K562 (cell line): ENCODE data around the gene GNG3. TPM values are rescaled to one million over a fixed set of nuclear protein-coding genes. Genes with fewer than 3 reads are reported as not detected.
A peak's percentile ranks its signal among the peaks of the same experiment; 100 is the strongest.
"Not testable (repeated sequence)": the region's sequence is repeated elsewhere in the genome, so short reads cannot be mapped to it uniquely, and the experiment has no call there.

Source experiments
- ATAC-seq: fragments of 200-7000 bp; cut with Tn5 transposase; 3 replicates; pipeline ENCODE4 v1.9.1; 2020; ENCODE audit warnings: moderate library complexity
- BruUV-seq: library from RNA; stranded (reverse); fragments of 400-500 nt; replicated peaks from 2 replicates; lab custom pipeline; 2021; lab: Mats Ljungman, UMichigan
- CTCF ChIA-PET: fragments of 300-600 bp; formaldehyde crosslinking; extraction: SDS; loops from one replicate; lab custom pipeline; 2021; ENCODE audit warnings: low intra/inter-chr PET ratio; lab: Yijun Ruan, JAX
- POLR2A ChIA-PET: fragments of 300-600, 350-650 bp; sonication (Branson Sonifier 250); formaldehyde crosslinking; extraction: SDS; loops from one replicate; lab custom pipeline; 2021; ENCODE audit warnings: antibody characterized with exemption, inconsistent platforms; lab: Yijun Ruan, JAX
- DNase-seq, 4 experiments: peaks; one replicate each; pipeline versions ENCODE4 v3.0.0 to v3.0.0-alpha.2; 2011 to 2018; ENCODE audit warnings: low spot score in 3 of 4, mixed read lengths in 3 of 4; ENCODE audit errors: extremely low read depth in 1 of 4
- FAIRE-seq: peaks from 2 replicates; lab custom pipeline; 2011; peaks lifted over from hg19 to GRCh38; lab: Jason Lieb, UNC
- H2AFZ ChIP-seq: 2 replicates; pipeline ENCODE4 v1.6.0; 2011; ENCODE audit warnings: low read depth, low read length, control low read depth, inconsistent platforms
- H3K27ac ChIP-seq: fragments of 200-600 bp; 3 replicates; pipeline ENCODE4 v1.8.0; 2011; ENCODE audit warnings: low read depth, mild to moderate bottlenecking, control low read depth, inconsistent platforms, low read length, moderate library complexity, mixed read lengths; ENCODE audit errors: extremely low read depth
- H3K27me3 ChIP-seq, 2 experiments: fragments of 300-600 bp in 1 of 2; 2 replicates in 1 of 2; 3 replicates in 1 of 2; pipeline versions ENCODE4 v1.6.0 to v1.8.0; 2011; ENCODE audit warnings: inconsistent platforms in 2 of 2, low read length in 2 of 2, mild to moderate bottlenecking in 1 of 2, mixed read lengths in 1 of 2, moderate library complexity in 1 of 2; ENCODE audit not compliant: control insufficient read depth in 2 of 2, insufficient read depth in 2 of 2
- H3K36me3 ChIP-seq: fragments of 300-600 bp; 3 replicates; pipeline ENCODE4 v1.8.0; 2011; ENCODE audit warnings: mild to moderate bottlenecking, low read length, inconsistent platforms; ENCODE audit not compliant: control insufficient read depth, insufficient read depth
- H3K4me1 ChIP-seq, 2 experiments: fragments of 200-600 bp in 1 of 2; replicated peaks in 1 of 2; 2 replicates in 1 of 2; 3 replicates in 1 of 2; pipeline versions ENCODE4 v1.5.1 to v1.8.0; 2011; ENCODE audit warnings: inconsistent platforms in 2 of 2, low read length in 2 of 2, mild to moderate bottlenecking in 1 of 2, mixed read lengths in 1 of 2, moderate library complexity in 1 of 2; ENCODE audit not compliant: control insufficient read depth in 2 of 2, insufficient read depth in 2 of 2
- H3K4me2 ChIP-seq: 2 replicates; pipeline ENCODE4 v1.6.1; 2011; ENCODE audit warnings: low read length, control low read depth, inconsistent platforms, mixed read lengths; ENCODE audit not compliant: insufficient read depth
- H3K4me3 ChIP-seq: fragments of 200-600 bp; sonication (generic), shearing (Covaris generic); 2 replicates; pipeline ENCODE4 v1.5.1; 2016; ENCODE audit warnings: control low read depth, inconsistent platforms
- H3K79me2 ChIP-seq: fragments of 200-600 bp; 3 replicates; pipeline ENCODE4 v1.8.0; 2011; ENCODE audit warnings: low read length, inconsistent platforms; ENCODE audit not compliant: control insufficient read depth, insufficient read depth
- H3K9ac ChIP-seq, 2 experiments: 2 replicates each; pipeline versions ENCODE4 v1.6.0 to v1.6.1; 2011; ENCODE audit warnings: low read depth in 2 of 2, low read length in 2 of 2, control low read depth in 1 of 2, inconsistent platforms in 1 of 2, mild to moderate bottlenecking in 1 of 2, mixed read lengths in 1 of 2; ENCODE audit not compliant: insufficient read depth in 1 of 2
- H3K9me1 ChIP-seq: one replicate; pipeline ENCODE4 v1.6.0; 2011; ENCODE audit warnings: inconsistent platforms, mild to moderate bottlenecking, low read length, moderate library complexity; ENCODE audit not compliant: control insufficient read depth, insufficient read depth
- H3K9me3 ChIP-seq: replicated peaks from 2 replicates; pipeline ENCODE4 v1.5.1; 2011; ENCODE audit warnings: low read depth, low read length, inconsistent platforms; ENCODE audit not compliant: control insufficient read depth, insufficient read depth
- H4K20me1 ChIP-seq: replicated peaks from 2 replicates; pipeline ENCODE4 v1.6.1; 2011; ENCODE audit warnings: low read length, inconsistent platforms, mixed read lengths; ENCODE audit not compliant: control insufficient read depth, insufficient read depth
- ADNP ChIP-seq: fragments of 200-800 bp; sonication (Bioruptor generic); IDR thresholded peaks from 2 replicates; pipeline ENCODE4 v1.6.1; 2016; ENCODE audit warnings: missing genetic modification characterization, missing compliant biosample characterization
- ARID2 ChIP-seq: fragments of 450-650 bp; IDR thresholded peaks from 2 replicates; pipeline ENCODE4 v1.6.1; 2017; ENCODE audit warnings: antibody characterized with exemption, mild to moderate bottlenecking
- ATF7 ChIP-seq: fragments of 450-650 bp; IDR thresholded peaks from 2 replicates; pipeline ENCODE4 v1.7.1; 2014; ENCODE audit warnings: mild to moderate bottlenecking, moderate library complexity
- RBM14 ChIP-seq: fragments of 200-400 bp; formaldehyde crosslinking; IDR thresholded peaks from 2 replicates; pipeline ENCODE4 v1.6.1; 2018; ENCODE audit warnings: low read depth, mild to moderate bottlenecking, low read length, moderate library complexity, borderline replicate concordance; ENCODE audit not compliant: insufficient read depth
- RUNX1 ChIP-seq: sonication (generic); IDR thresholded peaks from 2 replicates; pipeline ENCODE4 v1.6.1; 2016; ENCODE audit warnings: antibody characterized with exemption, low read depth
- YY1 ChIP-seq, 3 experiments: IDR thresholded peaks; 2 replicates each; pipeline ENCODE4 v1.6.1; 2011; ENCODE audit warnings: low read length in 2 of 3, mild to moderate bottlenecking in 2 of 3, moderate library complexity in 2 of 3, borderline replicate concordance in 1 of 3, control low read depth in 1 of 3, low read depth in 1 of 3; ENCODE audit not compliant: insufficient read depth in 3 of 3, insufficient replicate concordance in 2 of 3, control insufficient read depth in 1 of 3, insufficient read length in 1 of 3; ENCODE audit errors: extremely low read depth in 1 of 3
- ZBTB17 ChIP-seq: fragments of 450-650 bp; formaldehyde crosslinking; IDR thresholded peaks from 2 replicates; pipeline ENCODE4 v1.4.0; 2020; ENCODE audit warnings: mild to moderate bottlenecking
- WGBS: fragments of 100-300 bp; shearing (Covaris generic); methylation state at CpG from one replicate; pipeline ENCODE4 v1.1.6; 2016; ENCODE audit warnings: low coverage, mixed read lengths; ENCODE audit not compliant: insufficient coverage; ENCODE audit errors: missing lambda C conversion rate; 5-methylcytosine and 5-hydroxymethylcytosine counted together
- in situ Hi-C: fragments of 300-500 bp; cut with MboI; formaldehyde crosslinking; loops from 4 replicates; pipeline ENCODE4 v1.15.0; 2018; ENCODE audit warnings: inconsistent platforms, mixed read lengths
- intact Hi-C: fragments of 100-400 bp; cut with micrococcal nuclease; formaldehyde crosslinking; loops from 2 replicates; pipeline ENCODE4 v1.14.2; 2022
- polyA plus RNA-seq, 8 experiments: library from polyadenylated mRNA; depleted of rRNA in 4 of 8; stranded (reverse) in 5 of 8; unstranded in 3 of 8; fragments of >200 nt; fragmentation: Nextera tagmentation in 2 of 8; fragmentation: Illumina TruSeq in 1 of 8; extraction: Ambion mirVana in 2 of 8; extraction: Trizol in 1 of 8; gene quantifications; 2 replicates each; pipeline versions ENCODE4 v1.2.1 to v1.2.3, GENCODE V29; 2011 to 2014; ENCODE audit warnings: inconsistent platforms in 1 of 8, missing spikeins in 1 of 8
- total RNA-seq, 7 experiments: library from RNA; depleted of rRNA in 6 of 7; stranded (reverse); fragments of >200 nt in 6 of 7; fragmentation: Illumina TruSeq in 2 of 7; extraction: Trizol in 2 of 7; gene quantifications; 2 replicates each; pipeline versions ENCODE4 v1.2.1 to v1.2.3, GENCODE V29; 2011 to 2021; ENCODE audit warnings: low replicate concordance in 1 of 7
- TF ChIP-seq, protein P1 (sequence below): fragments of 450-650 bp; IDR thresholded peaks from 2 replicates; pipeline ENCODE4 v1.6.1; 2018; ENCODE audit not compliant: partially characterized antibody

The GNG3 gene
- total and polyA plus RNA-seq, 9 of the 15 experiments (the other 6 are each of a cell fraction or from before 2014, with no cell fraction given): 0.07 TPM; not detected in 8

DNA sequence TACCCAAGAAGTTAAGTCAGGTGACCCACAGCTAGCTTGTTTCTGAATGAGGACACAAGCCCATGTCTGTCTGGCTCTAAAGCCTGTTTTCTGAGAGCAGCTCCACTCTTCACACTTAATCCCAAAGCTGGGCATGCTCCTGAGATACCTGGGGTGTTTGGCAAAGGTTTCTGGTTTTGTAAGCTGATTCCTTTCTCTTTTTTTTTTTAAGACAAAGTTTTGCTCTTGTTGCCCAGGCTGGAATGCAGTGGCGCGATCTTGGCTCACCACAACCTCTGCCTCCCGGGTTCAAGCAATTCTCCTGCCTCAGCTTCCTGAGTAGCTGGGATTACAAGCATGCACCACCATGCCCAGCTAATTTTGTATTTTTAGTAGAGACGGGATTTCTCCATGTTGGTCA is 13.9 kb upstream of the GNG3 start:
- H3K36me3 ChIP-seq: peaks cover 42% of the 10 kb centered on the region
- DNase-seq, H4K20me1 ChIP-seq, ATAC-seq, H3K4me1 ChIP-seq, H3K27ac ChIP-seq, H3K27me3 ChIP-seq, FAIRE-seq, H3K9ac ChIP-seq, H3K79me2 ChIP-seq, H3K4me3 ChIP-seq, H3K9me3 ChIP-seq, BruUV-seq, H3K9me1 ChIP-seq, CTCF ChIA-PET, H3K4me2 ChIP-seq, H2AFZ ChIP-seq: not testable (repeated sequence)
- in situ Hi-C loops: loop anchor here (5.0 kb wide), 1 partner anchor 301 kb away; no protein-coding TSS in a partner anchor
- 88% methylated on average over 1 of the region's 4 CpGs for WGBS
- intact Hi-C loops: loop anchor here (5.0 kb wide), 2 partner anchors 81 to 101 kb away; partner anchors contain the start of genes EML3, ROM1 and TUT1
- POLR2A ChIA-PET: interaction anchor here (0.6 to 2.5 kb wide), 5 partner anchors 12 to 317 kb away, joined by 3 to 8 read pairs (median 4); partner anchors contain the start of genes C11orf98, CSKMT and UBXN1

DNA sequence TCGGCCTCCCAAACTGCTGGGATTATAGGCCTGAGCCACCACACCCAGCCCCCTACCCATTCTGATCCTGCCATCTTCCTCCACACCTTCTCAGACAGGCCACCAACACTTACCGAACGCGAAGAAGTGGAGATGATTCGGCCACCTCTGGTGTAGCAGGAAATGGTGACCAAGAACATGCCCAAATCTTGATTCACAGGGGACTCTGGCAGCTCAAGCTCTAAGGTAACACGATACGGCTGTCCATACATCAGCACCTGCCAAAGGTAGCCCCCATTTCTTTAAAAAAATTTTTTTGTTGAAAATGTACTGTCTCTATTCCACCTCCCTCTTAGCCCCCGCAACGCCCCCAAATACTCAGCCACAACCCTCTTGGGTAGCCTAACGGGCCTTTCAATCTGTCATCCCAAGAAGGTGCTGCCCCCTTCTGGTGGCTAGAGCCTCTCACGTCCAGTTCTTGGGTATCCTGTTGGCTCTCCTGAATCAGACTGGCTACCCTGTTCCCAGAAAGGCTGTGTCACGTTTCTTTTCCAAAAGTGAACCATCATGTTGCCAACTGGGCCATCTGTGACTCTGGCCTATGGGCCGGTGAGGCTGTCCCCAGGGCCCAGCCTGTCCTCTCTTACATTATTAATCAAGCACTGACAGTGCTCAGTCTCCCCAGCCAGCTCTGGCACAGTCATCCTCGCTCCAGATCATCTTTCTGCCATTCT is 12.9 kb upstream of the GNG3 start:
- no peak overlapping the region; the same call in 2 of the 3 replicates for H3K27ac ChIP-seq
- POLR2A ChIA-PET: interaction anchor here (0.6 to 2.5 kb wide), 7 partner anchors 11 to 328 kb away, joined by 3 to 8 read pairs (median 4); partner anchors contain the start of genes TUT1 and UBXN1
- no peak overlapping the region for H3K4me3 ChIP-seq
- H3K4me1 ChIP-seq: no peaks in the 10 kb centered on the region
- 46% methylated on average over 14 of the region's 14 CpGs for WGBS
- no peaks in the 10 kb centered on the region for H3K79me2 ChIP-seq
- CTCF ChIA-PET: interaction anchor here (0.7 to 2.3 kb wide), 6 partner anchors 82 to 314 kb away, joined by 3 to 17 read pairs (median 4); partner anchors contain the start of genes EML3 and ROM1
- H3K27me3 ChIP-seq: no peaks in the 10 kb centered on the region
- H3K9me3 ChIP-seq: no peaks in the 10 kb centered on the region
- in situ Hi-C loops (loop anchor here (5.0 kb wide), 1 partner anchor 302 kb away; no protein-coding TSS in a partner anchor), intact Hi-C loops (loop anchor here (5.0 kb wide), 2 partner anchors 82 to 102 kb away; partner anchors contain the start of genes EML3, ROM1 and TUT1)
- peak; percentile 98 for ATAC-seq
- peak; percentile 73 to 90 (median 78) for DNase-seq
- H3K9ac ChIP-seq: peak overlapping the region in 1 of 2 experiments; percentile 11; a peak in 1 of 4 replicates
- H3K9me1 ChIP-seq: no peaks in the 10 kb centered on the region
- no peaks in the 10 kb centered on the region for H4K20me1 ChIP-seq
- no TSS peak for BruUV-seq
- no peak overlapping the region for H2AFZ ChIP-seq
- H3K36me3 ChIP-seq: peaks cover 45% of the 10 kb centered on the region
- peak; percentile 95 for FAIRE-seq
- H3K4me2 ChIP-seq: no peak overlapping the region
- TF ChIP-seq YY1 (IDR thresholded peaks at IDR 0.05; ENCODE audit: borderline replicate concordance in 1 of 3, control insufficient read depth in 1 of 3, extremely low read depth in 1 of 3, insufficient read depth in 3 of 3, insufficient read length in 1 of 3, insufficient replicate concordance in 2 of 3, low read depth in 1 of 3, low read length in 2 of 3): peak in 1 of 3 experiments; percentile 9
- no peak for TF ChIP-seq RBM14
- TF ChIP-seq ARID2: 0 out of 2 replicates have a peak, but pooled peaks have one; percentile 43
- 0 out of 2 replicates have a peak, but pooled peaks have one; percentile 13 for TF ChIP-seq ATF7
- TF ChIP-seq, protein P1, sequence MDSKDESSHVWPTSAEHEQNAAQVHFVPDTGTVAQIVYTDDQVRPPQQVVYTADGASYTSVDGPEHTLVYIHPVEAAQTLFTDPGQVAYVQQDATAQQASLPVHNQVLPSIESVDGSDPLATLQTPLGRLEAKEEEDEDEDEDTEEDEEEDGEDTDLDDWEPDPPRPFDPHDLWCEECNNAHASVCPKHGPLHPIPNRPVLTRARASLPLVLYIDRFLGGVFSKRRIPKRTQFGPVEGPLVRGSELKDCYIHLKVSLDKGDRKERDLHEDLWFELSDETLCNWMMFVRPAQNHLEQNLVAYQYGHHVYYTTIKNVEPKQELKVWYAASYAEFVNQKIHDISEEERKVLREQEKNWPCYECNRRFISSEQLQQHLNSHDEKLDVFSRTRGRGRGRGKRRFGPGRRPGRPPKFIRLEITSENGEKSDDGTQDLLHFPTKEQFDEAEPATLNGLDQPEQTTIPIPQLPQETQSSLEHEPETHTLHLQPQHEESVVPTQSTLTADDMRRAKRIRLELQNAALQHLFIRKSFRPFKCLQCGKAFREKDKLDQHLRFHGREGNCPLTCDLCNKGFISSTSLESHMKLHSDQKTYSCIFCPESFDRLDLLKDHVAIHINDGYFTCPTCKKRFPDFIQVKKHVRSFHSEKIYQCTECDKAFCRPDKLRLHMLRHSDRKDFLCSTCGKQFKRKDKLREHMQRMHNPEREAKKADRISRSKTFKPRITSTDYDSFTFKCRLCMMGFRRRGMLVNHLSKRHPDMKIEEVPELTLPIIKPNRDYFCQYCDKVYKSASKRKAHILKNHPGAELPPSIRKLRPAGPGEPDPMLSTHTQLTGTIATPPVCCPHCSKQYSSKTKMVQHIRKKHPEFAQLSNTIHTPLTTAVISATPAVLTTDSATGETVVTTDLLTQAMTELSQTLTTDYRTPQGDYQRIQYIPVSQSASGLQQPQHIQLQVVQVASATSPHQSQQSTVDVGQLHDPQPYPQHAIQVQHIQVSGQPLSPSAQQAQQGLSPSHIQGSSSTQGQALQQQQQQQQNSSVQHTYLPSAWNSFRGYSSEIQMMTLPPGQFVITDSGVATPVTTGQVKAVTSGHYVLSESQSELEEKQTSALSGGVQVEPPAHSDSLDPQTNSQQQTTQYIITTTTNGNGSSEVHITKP: no peak
- no peak for TF ChIP-seq RUNX1
- TF ChIP-seq ZBTB17: 0 out of 2 replicates have a peak, but pooled peaks have one; percentile 39
- TF ChIP-seq ADNP (tag): no peak
